Measurements from ENCODE around the gene DPP10.

The DPP10 gene

GRCh38 chr2:115483666-115484065 lies 1041.2 kb downstream of the DPP10 start:
- TF ChIP-seq TAF1 (IDR thresholded peaks at IDR 0.05; ENCODE audit: low read depth) (no peak), NFIC (IDR thresholded peaks at IDR 0.05) (no peak), RAD21 (IDR thresholded peaks at IDR 0.05; ENCODE audit: low read depth) (no peak), CREB1 (IDR thresholded peaks at IDR 0.05; ENCODE audit: low read depth) (no peak), ZBTB7A (IDR thresholded peaks at IDR 0.05; ENCODE audit: low read depth) (no peak), EP300 (IDR thresholded peaks at IDR 0.05; ENCODE audit: borderline replicate concordance) (no peak), FOXM1 (IDR thresholded peaks at IDR 0.05; ENCODE audit: borderline replicate concordance, low read depth) (no peak), YY1 (IDR thresholded peaks at IDR 0.05; ENCODE audit: low read depth) (no peak), CEBPB (IDR thresholded peaks at IDR 0.05) (no peak)

GRCh38 chr2:115484486-115484885 lies 1042.0 kb downstream of the DPP10 start:
- TF ChIP-seq TEAD4 (IDR thresholded peaks at IDR 0.05) (no peak), TAF1 (IDR thresholded peaks at IDR 0.05; ENCODE audit: low read depth) (no peak), CEBPB (IDR thresholded peaks at IDR 0.05) (no peak), EP300 (IDR thresholded peaks at IDR 0.05; ENCODE audit: borderline replicate concordance) (no peak), FOXM1 (IDR thresholded peaks at IDR 0.05; ENCODE audit: borderline replicate concordance, low read depth) (no peak), USF1 (IDR thresholded peaks at IDR 0.05) (no peak), RAD21 (IDR thresholded peaks at IDR 0.05; ENCODE audit: low read depth) (no peak), YY1 (IDR thresholded peaks at IDR 0.05; ENCODE audit: low read depth) (no peak), TCF12 (IDR thresholded peaks at IDR 0.05; ENCODE audit: low read depth) (no peak), EGR1 (IDR thresholded peaks at IDR 0.05) (no peak), ZBTB7A (IDR thresholded peaks at IDR 0.05; ENCODE audit: low read depth) (no peak), NFIC (IDR thresholded peaks at IDR 0.05) (no peak), CREB1 (IDR thresholded peaks at IDR 0.05; ENCODE audit: low read depth) (no peak), REST (IDR thresholded peaks at IDR 0.05; ENCODE audit: low read depth) (no peak)
- TF ChIP-seq, protein P1, sequence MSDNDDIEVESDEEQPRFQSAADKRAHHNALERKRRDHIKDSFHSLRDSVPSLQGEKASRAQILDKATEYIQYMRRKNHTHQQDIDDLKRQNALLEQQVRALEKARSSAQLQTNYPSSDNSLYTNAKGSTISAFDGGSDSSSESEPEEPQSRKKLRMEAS (IDR thresholded peaks at IDR 0.05): no peak

- TF ChIP-seq TCF12 (IDR thresholded peaks at IDR 0.05; ENCODE audit: low read depth): no peak
- no peak for TF ChIP-seq REST (IDR thresholded peaks at IDR 0.05; ENCODE audit: low read depth)
- no peak for TF ChIP-seq TEAD4 (IDR thresholded peaks at IDR 0.05)
- no peak for TF ChIP-seq CEBPB (IDR thresholded peaks at IDR 0.05)
- no peak for TF ChIP-seq CREB1 (IDR thresholded peaks at IDR 0.05; ENCODE audit: low read depth)
- no peak for TF ChIP-seq EP300 (IDR thresholded peaks at IDR 0.05; ENCODE audit: borderline replicate concordance)
- no peak for TF ChIP-seq NFIC (IDR thresholded peaks at IDR 0.05)
- no peak for TF ChIP-seq USF1 (IDR thresholded peaks at IDR 0.05)
- TF ChIP-seq FOXM1 (IDR thresholded peaks at IDR 0.05; ENCODE audit: borderline replicate concordance, low read depth): no peak
- no peak for TF ChIP-seq EGR1 (IDR thresholded peaks at IDR 0.05)
- no peak for TF ChIP-seq RAD21 (IDR thresholded peaks at IDR 0.05; ENCODE audit: low read depth)
- TF ChIP-seq TAF1 (IDR thresholded peaks at IDR 0.05; ENCODE audit: low read depth): no peak
Observed at GRCh38 chr2:115484983-115485382, 1042.5 kb downstream of the DPP10 start.

DNA sequence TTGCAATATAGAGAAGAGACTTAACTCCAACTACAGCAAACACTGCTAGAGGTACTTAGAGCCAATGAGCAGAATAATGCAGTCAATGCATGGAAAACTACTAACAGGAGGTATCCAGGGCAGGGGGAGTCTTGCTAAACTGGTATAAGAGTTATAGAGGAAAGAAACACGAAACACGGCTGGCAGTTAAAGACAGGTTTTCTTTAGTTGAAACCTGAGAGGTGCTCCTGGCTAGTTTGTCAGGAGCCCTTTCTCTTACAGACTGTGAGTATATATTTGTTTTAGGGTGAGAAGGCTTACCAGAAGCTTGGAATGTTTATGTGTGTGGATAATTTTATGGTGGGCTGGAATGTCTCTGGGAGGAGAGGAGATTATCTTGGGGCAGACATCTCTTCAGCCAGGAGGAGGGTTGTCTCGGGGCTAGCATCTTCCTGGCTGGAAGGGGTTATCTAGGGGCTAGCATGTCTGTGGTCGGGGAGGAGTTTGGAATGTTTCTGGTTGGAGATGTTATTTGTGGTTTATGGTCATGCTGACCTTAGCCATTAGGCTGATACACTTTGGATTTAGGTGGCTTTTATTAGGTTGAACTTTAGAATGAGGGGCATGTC lies 1048.8 kb downstream of the DPP10 start:
- TF ChIP-seq TAF1 (IDR thresholded peaks at IDR 0.05; ENCODE audit: low read depth) (no peak), CREB1 (IDR thresholded peaks at IDR 0.05; ENCODE audit: low read depth) (no peak), TCF12 (IDR thresholded peaks at IDR 0.05; ENCODE audit: low read depth) (no peak), NFIC (IDR thresholded peaks at IDR 0.05) (no peak), FOXM1 (IDR thresholded peaks at IDR 0.05; ENCODE audit: borderline replicate concordance, low read depth) (no peak)

DNA sequence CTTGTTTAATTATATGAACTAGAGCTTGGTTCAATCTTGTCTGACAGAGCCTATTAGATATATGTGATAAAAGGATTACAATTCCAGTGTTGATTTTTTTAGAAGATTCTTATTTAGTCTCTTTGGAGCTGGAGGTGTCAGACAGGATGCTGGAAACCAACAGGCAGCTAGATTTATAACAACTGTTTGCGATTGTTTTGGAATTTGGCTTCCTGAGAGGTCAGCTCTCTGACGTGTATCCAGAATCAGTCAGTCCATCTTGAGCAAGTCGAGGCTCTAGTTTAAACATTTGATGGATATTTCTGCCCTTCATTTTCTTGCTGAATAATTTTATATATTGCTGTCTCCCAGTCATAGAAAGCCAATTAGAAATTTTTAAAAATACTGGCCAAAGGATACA lies 1062.9 kb downstream of the DPP10 start:
- no peak for TF ChIP-seq RAD21 (IDR thresholded peaks at IDR 0.05; ENCODE audit: low read depth)

DNA sequence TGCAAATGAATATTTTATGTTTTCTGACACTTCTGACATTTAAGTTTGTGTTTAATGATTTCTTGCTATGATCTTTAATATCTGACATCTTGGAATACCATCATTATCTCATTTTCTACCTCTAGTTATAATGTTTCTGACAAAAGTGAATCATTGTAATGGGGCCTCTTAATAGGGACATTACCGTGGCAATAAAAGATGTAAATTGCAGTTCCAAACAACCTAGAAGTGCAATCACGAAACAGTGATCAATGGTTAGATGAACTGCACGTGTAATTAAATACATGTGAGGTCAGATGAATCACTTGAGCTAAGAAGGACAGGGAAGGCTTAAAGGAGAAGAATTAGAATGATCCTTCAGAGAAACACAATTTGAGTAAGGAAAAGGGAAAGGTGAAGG lies 1078.3 kb downstream of the DPP10 start:
- no peak for TF ChIP-seq FOXM1 (IDR thresholded peaks at IDR 0.05; ENCODE audit: borderline replicate concordance, low read depth)
- TF ChIP-seq RAD21 (IDR thresholded peaks at IDR 0.05; ENCODE audit: low read depth): no peak
- TF ChIP-seq TAF1 (IDR thresholded peaks at IDR 0.05; ENCODE audit: low read depth): no peak
- no peak for TF ChIP-seq YY1 (IDR thresholded peaks at IDR 0.05; ENCODE audit: low read depth)
- no peak for TF ChIP-seq ZBTB7A (IDR thresholded peaks at IDR 0.05; ENCODE audit: low read depth)
- TF ChIP-seq USF1 (IDR thresholded peaks at IDR 0.05): no peak
- TF ChIP-seq, protein P1 (IDR thresholded peaks at IDR 0.05): no peak
- TF ChIP-seq EGR1 (IDR thresholded peaks at IDR 0.05): no peak
- TF ChIP-seq TEAD4 (IDR thresholded peaks at IDR 0.05): no peak
- TF ChIP-seq EP300 (IDR thresholded peaks at IDR 0.05; ENCODE audit: borderline replicate concordance): no peak
- no peak for TF ChIP-seq REST (IDR thresholded peaks at IDR 0.05; ENCODE audit: low read depth)
- TF ChIP-seq CREB1 (IDR thresholded peaks at IDR 0.05; ENCODE audit: low read depth): no peak

Data from Ishikawa (cell line).